ENCODE data around the gene ADAP2.

DNA sequence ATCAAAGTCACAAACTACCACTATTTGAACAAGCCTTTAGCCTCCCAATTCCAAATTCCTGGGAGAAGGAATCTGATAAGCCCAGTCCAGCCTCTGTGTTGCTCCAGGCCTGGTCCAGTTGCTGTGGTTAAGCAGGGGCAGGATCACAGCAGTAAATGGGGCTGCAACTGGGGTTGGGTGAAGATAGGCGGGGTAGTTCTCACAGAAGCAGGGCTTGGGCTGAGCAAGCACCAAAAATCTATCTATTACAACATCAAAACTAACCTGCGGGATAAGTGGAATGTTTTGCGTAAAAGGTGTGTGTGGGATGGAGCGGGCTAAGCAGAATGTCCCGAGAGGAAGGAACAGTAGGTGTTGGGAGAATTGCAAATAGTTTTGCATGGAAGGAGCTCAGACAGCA, 26.1 kb downstream of the ADAP2 start:
- TF ChIP-seq SP1 (IDR thresholded peaks at IDR 0.05) (no peak), L3MBTL2 (conservative IDR thresholded peaks at IDR 0.05) (no peak), FOXA1 (IDR thresholded peaks at IDR 0.05) (no peak), SUZ12 (IDR thresholded peaks at IDR 0.05) (no peak), NFRKB (IDR thresholded peaks at IDR 0.05) (no peak), FOXK2 (IDR thresholded peaks at IDR 0.05) (no peak), BHLHE40 (IDR thresholded peaks at IDR 0.05; ENCODE audit: borderline replicate concordance) (no peak), CTBP1 (IDR thresholded peaks at IDR 0.05; ENCODE audit: borderline replicate concordance) (no peak), ARNT (IDR thresholded peaks at IDR 0.05) (no peak)
- TF ChIP-seq, protein P1, sequence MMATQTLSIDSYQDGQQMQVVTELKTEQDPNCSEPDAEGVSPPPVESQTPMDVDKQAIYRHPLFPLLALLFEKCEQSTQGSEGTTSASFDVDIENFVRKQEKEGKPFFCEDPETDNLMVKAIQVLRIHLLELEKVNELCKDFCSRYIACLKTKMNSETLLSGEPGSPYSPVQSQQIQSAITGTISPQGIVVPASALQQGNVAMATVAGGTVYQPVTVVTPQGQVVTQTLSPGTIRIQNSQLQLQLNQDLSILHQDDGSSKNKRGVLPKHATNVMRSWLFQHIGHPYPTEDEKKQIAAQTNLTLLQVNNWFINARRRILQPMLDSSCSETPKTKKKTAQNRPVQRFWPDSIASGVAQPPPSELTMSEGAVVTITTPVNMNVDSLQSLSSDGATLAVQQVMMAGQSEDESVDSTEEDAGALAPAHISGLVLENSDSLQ (IDR thresholded peaks at IDR 0.05): no peak

Data from HEK293T (cell line).